Glutamatergic neuron (in vitro differentiated cells): ENCODE data around the gene ANKRD17. TPM values are rescaled to one million over a fixed set of nuclear protein-coding genes. Genes with fewer than 3 reads are reported as not detected.

Experiments used
- DNase-seq: peaks from one replicate; pipeline ENCODE4 v3.0.0; 2022
- H3K27ac Mint-ChIP-seq: one replicate; pipeline ENCODE4 v1.8.0; 2020; ENCODE audit warnings: mild to moderate bottlenecking, mixed read lengths, inconsistent platforms; ENCODE audit not compliant: unreplicated experiment
- H3K27me3 Mint-ChIP-seq: one replicate; pipeline ENCODE4 v1.8.0; 2020; ENCODE audit warnings: mild to moderate bottlenecking, moderate library complexity, mixed read lengths, inconsistent platforms; ENCODE audit not compliant: unreplicated experiment
- H3K36me3 Mint-ChIP-seq: one replicate; pipeline ENCODE4 v1.8.0; 2020; ENCODE audit warnings: mild to moderate bottlenecking, mixed read lengths, inconsistent platforms; ENCODE audit not compliant: unreplicated experiment
- H3K4me1 Mint-ChIP-seq: one replicate; pipeline ENCODE4 v1.8.0; 2020; ENCODE audit warnings: mild to moderate bottlenecking, low read depth, mixed read lengths, inconsistent platforms; ENCODE audit not compliant: unreplicated experiment
- H3K4me3 Mint-ChIP-seq: one replicate; pipeline ENCODE4 v1.8.0; 2020; ENCODE audit warnings: mild to moderate bottlenecking, mixed read lengths, inconsistent platforms; ENCODE audit not compliant: unreplicated experiment
- H3K9me3 Mint-ChIP-seq: one replicate; pipeline ENCODE4 v1.8.0; 2020; ENCODE audit warnings: mild to moderate bottlenecking, moderate library complexity, mixed read lengths, inconsistent platforms; ENCODE audit not compliant: unreplicated experiment
- total RNA-seq: library from RNA; stranded (reverse); fragmentation: NEBNext Ultra II Directional; extraction: Animal tissue kit (Norgen Biotek cat#: 25700); gene quantifications from one replicate; pipeline ENCODE4 v1.2.1, GENCODE V29; 2021; ENCODE audit not compliant: unreplicated experiment
- TF ChIP-seq, protein P1 (sequence below): fragments of 200-600 bp; sonication (generic); IDR thresholded peaks from one replicate; pipeline ENCODE4 v1.5.0; 2021; ENCODE audit not compliant: partially characterized antibody, unreplicated experiment

Gene ANKRD17
- total RNA-seq, 1 donor from 2014 or later = 91.9 TPM

GRCh38 chr4:73187325-73187724, 71.3 kb downstream of the ANKRD17 start:
- no peak for DNase-seq
- Mint-ChIP-seq H3K9me3 (no peaks in the 10 kb centered on the region), H3K36me3 (no peaks in the 10 kb centered on the region), H3K27me3 (no peaks in the 10 kb centered on the region), H3K27ac (no peak overlapping the region), H3K4me3 (no peak overlapping the region), H3K4me1 (peaks cover 1% of the 10 kb centered on the region)
- TF ChIP-seq, protein P1, sequence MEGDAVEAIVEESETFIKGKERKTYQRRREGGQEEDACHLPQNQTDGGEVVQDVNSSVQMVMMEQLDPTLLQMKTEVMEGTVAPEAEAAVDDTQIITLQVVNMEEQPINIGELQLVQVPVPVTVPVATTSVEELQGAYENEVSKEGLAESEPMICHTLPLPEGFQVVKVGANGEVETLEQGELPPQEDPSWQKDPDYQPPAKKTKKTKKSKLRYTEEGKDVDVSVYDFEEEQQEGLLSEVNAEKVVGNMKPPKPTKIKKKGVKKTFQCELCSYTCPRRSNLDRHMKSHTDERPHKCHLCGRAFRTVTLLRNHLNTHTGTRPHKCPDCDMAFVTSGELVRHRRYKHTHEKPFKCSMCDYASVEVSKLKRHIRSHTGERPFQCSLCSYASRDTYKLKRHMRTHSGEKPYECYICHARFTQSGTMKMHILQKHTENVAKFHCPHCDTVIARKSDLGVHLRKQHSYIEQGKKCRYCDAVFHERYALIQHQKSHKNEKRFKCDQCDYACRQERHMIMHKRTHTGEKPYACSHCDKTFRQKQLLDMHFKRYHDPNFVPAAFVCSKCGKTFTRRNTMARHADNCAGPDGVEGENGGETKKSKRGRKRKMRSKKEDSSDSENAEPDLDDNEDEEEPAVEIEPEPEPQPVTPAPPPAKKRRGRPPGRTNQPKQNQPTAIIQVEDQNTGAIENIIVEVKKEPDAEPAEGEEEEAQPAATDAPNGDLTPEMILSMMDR = no peak

DNA sequence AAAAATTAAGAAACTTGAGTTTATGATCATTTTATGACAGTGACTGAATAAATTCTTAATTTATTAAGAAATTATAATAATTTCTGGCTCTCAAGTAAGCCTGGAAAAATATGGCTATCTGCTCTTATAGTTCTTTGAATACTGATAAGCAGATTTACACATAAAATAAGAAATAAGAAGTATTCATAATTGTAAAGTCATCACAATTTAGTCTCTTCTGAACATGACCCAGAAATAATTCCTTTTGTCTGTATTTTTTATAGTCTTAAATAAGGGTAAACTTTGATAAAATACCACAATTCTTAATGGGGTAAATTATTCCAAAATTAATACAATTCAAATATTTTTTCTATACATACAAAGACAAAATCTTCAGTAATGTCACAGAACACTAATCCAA, 72.7 kb downstream of the ANKRD17 start:
- DNase-seq = no peak
- TF ChIP-seq, protein P1 = no peak
- Mint-ChIP-seq H3K9me3 (no peaks in the 10 kb centered on the region), H3K4me1 (peaks cover 1% of the 10 kb centered on the region), H3K27ac (no peak overlapping the region), H3K36me3 (no peaks in the 10 kb centered on the region), H3K4me3 (no peak overlapping the region), H3K27me3 (no peaks in the 10 kb centered on the region)

GRCh38 chr4:73181231-73181630, 77.4 kb downstream of the ANKRD17 start:
- H3K27ac Mint-ChIP-seq = no peak overlapping the region
- no peaks in the 10 kb centered on the region for H3K9me3 Mint-ChIP-seq
- H3K27me3 Mint-ChIP-seq = no peaks in the 10 kb centered on the region
- H3K36me3 Mint-ChIP-seq = no peaks in the 10 kb centered on the region
- TF ChIP-seq, protein P1 = no peak
- no peak for DNase-seq
- no peaks in the 10 kb centered on the region for H3K4me1 Mint-ChIP-seq
- no peak overlapping the region for H3K4me3 Mint-ChIP-seq

- Mint-ChIP-seq H3K27ac (no peak overlapping the region), H3K27me3 (no peaks in the 10 kb centered on the region), H3K4me1 (no peaks in the 10 kb centered on the region), H3K4me3 (no peak overlapping the region), H3K9me3 (no peaks in the 10 kb centered on the region), H3K36me3 (peaks cover 6% of the 10 kb centered on the region)
- TF ChIP-seq, protein P1 = no peak
- DNase-seq = no peak
Measured at GRCh38 chr4:73178389-73178788, 80.2 kb downstream of the ANKRD17 start.

DNA sequence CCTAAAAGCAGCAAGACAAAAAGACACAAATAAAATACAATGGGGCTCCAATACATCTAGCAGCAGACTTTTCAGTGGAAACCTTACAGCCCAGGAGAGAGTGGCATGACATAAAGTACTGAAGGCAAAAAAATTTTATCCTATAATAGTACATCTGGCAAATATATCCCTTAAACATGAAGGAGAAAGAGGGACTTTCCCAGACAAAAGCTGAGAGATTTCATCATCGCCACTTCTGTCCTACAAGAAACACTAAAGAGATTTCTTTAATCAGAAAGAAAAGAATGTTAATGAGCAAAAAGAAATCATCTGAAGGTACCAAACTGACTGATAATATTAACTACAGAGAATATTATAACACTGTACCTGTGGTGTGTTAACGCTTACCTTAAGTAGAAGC, 86.4 kb downstream of the ANKRD17 start:
- H3K4me1 Mint-ChIP-seq = no peaks in the 10 kb centered on the region
- no peaks in the 10 kb centered on the region for H3K27me3 Mint-ChIP-seq
- H3K36me3 Mint-ChIP-seq = peaks cover 35% of the 10 kb centered on the region
- H3K27ac Mint-ChIP-seq = no peak overlapping the region
- H3K9me3 Mint-ChIP-seq = peaks cover 1% of the 10 kb centered on the region
- H3K4me3 Mint-ChIP-seq = no peak overlapping the region
- TF ChIP-seq, protein P1 = no peak
- no peak for DNase-seq
